HepG2 (cell line): ENCODE results near the gene LUZP1. TPM values are rescaled to one million over a fixed set of nuclear protein-coding genes. Genes with fewer than 3 reads are reported as not detected.

Source experiments
- CHD4 ChIP-seq: fragments of 200-600 bp; sonication (generic); IDR thresholded peaks from 2 replicates; pipeline ENCODE4 v1.7.0; 2017; ENCODE audit warnings: mild to moderate bottlenecking, low read length, borderline replicate concordance
- DNMT1 ChIP-seq: sonication (generic); formaldehyde crosslinking; IDR thresholded peaks from 2 replicates; pipeline ENCODE4 v1.5.1; 2020; ENCODE audit warnings: mild to moderate bottlenecking, missing genetic modification reagents
- ELF1 ChIP-seq: sonication (generic); formaldehyde crosslinking; IDR thresholded peaks from 2 replicates; pipeline ENCODE4 v1.4.0; 2020; ENCODE audit warnings: missing genetic modification reagents
- GABPA ChIP-seq, 2 experiments: IDR thresholded peaks; 2 replicates each; pipeline ENCODE4 v1.6.1; 2011 to 2016; ENCODE audit warnings: low read depth in 2 of 2, low read length in 1 of 2, missing biosample characterization in 1 of 2, missing genetic modification characterization in 1 of 2
- HNF4G ChIP-seq, 2 experiments: sonication (generic) in 1 of 2; formaldehyde crosslinking in 1 of 2; IDR thresholded peaks; 2 replicates each; pipeline versions ENCODE4 v1.4.0 to v1.6.1; 2011 to 2020; ENCODE audit warnings: borderline replicate concordance in 2 of 2, low read depth in 2 of 2, mild to moderate bottlenecking in 2 of 2, low read length in 1 of 2, missing genetic modification reagents in 1 of 2, moderate library complexity in 1 of 2
- KLF15 ChIP-seq: sonication (generic); formaldehyde crosslinking; IDR thresholded peaks from 2 replicates; pipeline ENCODE4 v1.8.1; 2023; ENCODE audit warnings: borderline replicate concordance, mild to moderate bottlenecking, inconsistent platforms, missing genetic modification reagents, mixed read lengths
- MAFF ChIP-seq: IDR thresholded peaks from 2 replicates; pipeline ENCODE4 v1.6.1; 2011; ENCODE audit warnings: low read depth, low read length, improper control_type of control experiment
- NFYB ChIP-seq: sonication (generic); formaldehyde crosslinking; IDR thresholded peaks from 2 replicates; pipeline ENCODE4 v1.4.0; 2020; ENCODE audit warnings: missing genetic modification reagents
- POGZ ChIP-seq: sonication (generic); formaldehyde crosslinking; IDR thresholded peaks from 2 replicates; pipeline ENCODE4 v1.4.0; 2020; ENCODE audit warnings: mild to moderate bottlenecking, missing genetic modification reagents
- POLR2AphosphoS2 ChIP-seq: IDR thresholded peaks from 2 replicates; pipeline ENCODE4 v1.6.1; 2011; ENCODE audit warnings: low read depth, low read length, improper control_type of control experiment
- TBX3 ChIP-seq: fragments of 450-650 bp; IDR thresholded peaks from 2 replicates; pipeline ENCODE4 v1.6.1; 2017; ENCODE audit warnings: antibody characterized with exemption, mild to moderate bottlenecking, inconsistent platforms, borderline replicate concordance
- ZNF468 ChIP-seq: sonication (generic); formaldehyde crosslinking; IDR thresholded peaks from 2 replicates; pipeline ENCODE4 v1.8.0; 2022; ENCODE audit warnings: mild to moderate bottlenecking, moderate library complexity, missing genetic modification reagents
- ZNF83 ChIP-seq: sonication (generic); formaldehyde crosslinking; IDR thresholded peaks from 2 replicates; pipeline ENCODE4 v1.4.0; 2020; ENCODE audit warnings: missing genetic modification reagents, mild to moderate bottlenecking, borderline replicate concordance
- ZSCAN21 ChIP-seq: sonication (generic); formaldehyde crosslinking; IDR thresholded peaks from 2 replicates; pipeline ENCODE4 v1.8.0; 2022; ENCODE audit warnings: mild to moderate bottlenecking, missing genetic modification reagents, moderate library complexity, borderline replicate concordance
- polyA plus RNA-seq, 8 experiments: library from polyadenylated mRNA; depleted of rRNA in 3 of 8; stranded (reverse) in 7 of 8; unstranded in 1 of 8; fragments of >200 nt; fragmentation: Illumina TruSeq in 4 of 8; extraction: Trizol in 4 of 8; gene quantifications; 2 replicates each; pipeline versions ENCODE4 v1.2.1 to v1.2.3, GENCODE V29; 2011 to 2016; ENCODE audit warnings: low read depth in 4 of 8, missing spikeins in 1 of 8, mixed read lengths in 1 of 8; ENCODE audit not compliant: insufficient read depth in 1 of 8
- total RNA-seq, 5 experiments: library from RNA; depleted of rRNA; stranded (reverse); fragments of >200 nt; fragmentation: Illumina TruSeq; extraction: Trizol; gene quantifications; 2 replicates each; pipeline ENCODE4 v1.2.3, GENCODE V29; 2016; ENCODE audit warnings: low read depth in 1 of 5
- TF ChIP-seq, protein P1 (sequence below): sonication (generic); formaldehyde crosslinking; IDR thresholded peaks from 2 replicates; pipeline ENCODE4 v1.4.0; 2020; ENCODE audit warnings: mild to moderate bottlenecking, missing genetic modification reagents
- TF ChIP-seq, protein P2 (sequence below): sonication (generic); formaldehyde crosslinking; conservative IDR thresholded peaks from 2 replicates; pipeline ENCODE4 v1.4.0; 2020; ENCODE audit warnings: missing genetic modification reagents
- TF ChIP-seq, protein P3 (sequence below): sonication (generic); formaldehyde crosslinking; IDR thresholded peaks from 2 replicates; pipeline ENCODE4 v1.4.0; 2020; ENCODE audit warnings: mild to moderate bottlenecking, missing genetic modification reagents
- TF ChIP-seq, protein P4 (sequence below): IDR thresholded peaks from 2 replicates; pipeline ENCODE4 v1.6.1; 2016; ENCODE audit warnings: low read depth, missing genetic modification reagents, missing compliant biosample characterization

The LUZP1 gene
- total and polyA plus RNA-seq, 2 of the 13 experiments (the other 11 are each of a cell fraction or from before 2014, with no cell fraction given), result 6.9 to 12.7 TPM

DNA sequence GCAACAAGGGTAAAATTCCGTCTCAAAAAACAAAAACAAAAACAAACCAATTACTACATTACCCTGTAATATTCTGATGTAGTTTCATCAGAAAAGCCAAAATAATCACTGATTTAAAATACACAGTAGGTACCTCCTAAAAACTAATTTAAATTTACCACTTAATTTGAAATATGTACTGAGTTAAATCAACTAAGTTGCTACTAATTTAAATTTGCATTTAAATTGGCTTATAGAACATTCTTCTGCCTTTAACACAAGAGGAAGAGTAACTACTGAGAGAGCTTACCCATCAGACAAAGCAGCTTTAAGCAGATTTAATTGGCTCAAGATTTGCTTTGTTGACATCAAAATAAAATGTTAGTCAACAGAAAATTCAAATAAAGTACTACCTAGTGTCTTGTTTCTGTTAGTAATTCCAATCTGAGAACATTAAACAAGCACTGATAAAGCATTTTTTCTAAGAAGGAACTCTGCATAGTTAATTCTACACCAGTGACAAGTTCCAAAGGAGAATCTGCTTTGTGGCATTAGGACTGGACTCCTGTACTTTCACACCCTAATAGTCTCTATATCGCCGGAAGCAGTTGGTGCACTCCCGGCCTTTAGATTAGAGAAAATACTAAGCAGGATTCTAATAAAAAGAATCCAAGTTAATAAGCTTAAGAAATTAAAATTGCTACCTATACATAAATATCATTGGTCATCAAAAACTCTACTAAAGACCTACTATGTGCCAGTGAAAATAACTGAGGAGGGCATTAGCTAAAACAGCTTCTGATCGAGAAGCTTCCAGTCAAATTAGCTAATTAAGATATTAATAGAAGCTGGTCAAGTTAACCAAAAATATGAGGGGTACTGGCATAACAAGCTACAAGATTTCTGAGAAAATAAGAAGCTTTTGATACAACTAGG is 8.4 kb downstream of the LUZP1 start (continued):
- TF ChIP-seq, protein P1, sequence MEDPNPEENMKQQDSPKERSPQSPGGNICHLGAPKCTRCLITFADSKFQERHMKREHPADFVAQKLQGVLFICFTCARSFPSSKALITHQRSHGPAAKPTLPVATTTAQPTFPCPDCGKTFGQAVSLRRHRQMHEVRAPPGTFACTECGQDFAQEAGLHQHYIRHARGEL (CRISPR knock-in tag), result no peak
- TF ChIP-seq ELF1 (CRISPR knock-in tag), result no peak
- TF ChIP-seq NFYB (CRISPR knock-in tag), result no peak
- TF ChIP-seq POLR2AphosphoS2, result no peak
- no peak for TF ChIP-seq ZNF83
- TF ChIP-seq CHD4, result no peak
- TF ChIP-seq, protein P2, sequence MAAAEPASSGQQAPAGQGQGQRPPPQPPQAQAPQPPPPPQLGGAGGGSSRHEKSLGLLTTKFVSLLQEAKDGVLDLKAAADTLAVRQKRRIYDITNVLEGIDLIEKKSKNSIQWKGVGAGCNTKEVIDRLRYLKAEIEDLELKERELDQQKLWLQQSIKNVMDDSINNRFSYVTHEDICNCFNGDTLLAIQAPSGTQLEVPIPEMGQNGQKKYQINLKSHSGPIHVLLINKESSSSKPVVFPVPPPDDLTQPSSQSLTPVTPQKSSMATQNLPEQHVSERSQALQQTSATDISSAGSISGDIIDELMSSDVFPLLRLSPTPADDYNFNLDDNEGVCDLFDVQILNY (CRISPR knock-in tag), result no peak
- TF ChIP-seq, protein P3, sequence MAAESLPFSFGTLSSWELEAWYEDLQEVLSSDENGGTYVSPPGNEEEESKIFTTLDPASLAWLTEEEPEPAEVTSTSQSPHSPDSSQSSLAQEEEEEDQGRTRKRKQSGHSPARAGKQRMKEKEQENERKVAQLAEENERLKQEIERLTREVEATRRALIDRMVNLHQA (CRISPR knock-in tag), result no peak
- TF ChIP-seq, protein P4, sequence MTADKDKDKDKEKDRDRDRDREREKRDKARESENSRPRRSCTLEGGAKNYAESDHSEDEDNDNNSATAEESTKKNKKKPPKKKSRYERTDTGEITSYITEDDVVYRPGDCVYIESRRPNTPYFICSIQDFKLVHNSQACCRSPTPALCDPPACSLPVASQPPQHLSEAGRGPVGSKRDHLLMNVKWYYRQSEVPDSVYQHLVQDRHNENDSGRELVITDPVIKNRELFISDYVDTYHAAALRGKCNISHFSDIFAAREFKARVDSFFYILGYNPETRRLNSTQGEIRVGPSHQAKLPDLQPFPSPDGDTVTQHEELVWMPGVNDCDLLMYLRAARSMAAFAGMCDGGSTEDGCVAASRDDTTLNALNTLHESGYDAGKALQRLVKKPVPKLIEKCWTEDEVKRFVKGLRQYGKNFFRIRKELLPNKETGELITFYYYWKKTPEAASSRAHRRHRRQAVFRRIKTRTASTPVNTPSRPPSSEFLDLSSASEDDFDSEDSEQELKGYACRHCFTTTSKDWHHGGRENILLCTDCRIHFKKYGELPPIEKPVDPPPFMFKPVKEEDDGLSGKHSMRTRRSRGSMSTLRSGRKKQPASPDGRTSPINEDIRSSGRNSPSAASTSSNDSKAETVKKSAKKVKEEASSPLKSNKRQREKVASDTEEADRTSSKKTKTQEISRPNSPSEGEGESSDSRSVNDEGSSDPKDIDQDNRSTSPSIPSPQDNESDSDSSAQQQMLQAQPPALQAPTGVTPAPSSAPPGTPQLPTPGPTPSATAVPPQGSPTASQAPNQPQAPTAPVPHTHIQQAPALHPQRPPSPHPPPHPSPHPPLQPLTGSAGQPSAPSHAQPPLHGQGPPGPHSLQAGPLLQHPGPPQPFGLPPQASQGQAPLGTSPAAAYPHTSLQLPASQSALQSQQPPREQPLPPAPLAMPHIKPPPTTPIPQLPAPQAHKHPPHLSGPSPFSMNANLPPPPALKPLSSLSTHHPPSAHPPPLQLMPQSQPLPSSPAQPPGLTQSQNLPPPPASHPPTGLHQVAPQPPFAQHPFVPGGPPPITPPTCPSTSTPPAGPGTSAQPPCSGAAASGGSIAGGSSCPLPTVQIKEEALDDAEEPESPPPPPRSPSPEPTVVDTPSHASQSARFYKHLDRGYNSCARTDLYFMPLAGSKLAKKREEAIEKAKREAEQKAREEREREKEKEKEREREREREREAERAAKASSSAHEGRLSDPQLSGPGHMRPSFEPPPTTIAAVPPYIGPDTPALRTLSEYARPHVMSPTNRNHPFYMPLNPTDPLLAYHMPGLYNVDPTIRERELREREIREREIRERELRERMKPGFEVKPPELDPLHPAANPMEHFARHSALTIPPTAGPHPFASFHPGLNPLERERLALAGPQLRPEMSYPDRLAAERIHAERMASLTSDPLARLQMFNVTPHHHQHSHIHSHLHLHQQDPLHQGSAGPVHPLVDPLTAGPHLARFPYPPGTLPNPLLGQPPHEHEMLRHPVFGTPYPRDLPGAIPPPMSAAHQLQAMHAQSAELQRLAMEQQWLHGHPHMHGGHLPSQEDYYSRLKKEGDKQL (CRISPR knock-in tag), result no peak
- 0 out of 2 replicates have a peak, but pooled peaks have one; percentile 34 for TF ChIP-seq TBX3
- TF ChIP-seq ZSCAN21, result no peak
- TF ChIP-seq DNMT1 (CRISPR knock-in tag), result no peak
- TF ChIP-seq GABPA (IDR thresholded peaks at IDR 0.05; ENCODE audit: low read depth, low read length), result no peak
- peak; percentile 27; the same call in 1 of the 2 replicates for TF ChIP-seq GABPA (CRISPR knock-in tag; IDR thresholded peaks at IDR 0.05; ENCODE audit: low read depth)
- 0 out of 2 replicates have a peak, but pooled peaks have one; percentile 43 for TF ChIP-seq HNF4G (IDR thresholded peaks at IDR 0.05; ENCODE audit: borderline replicate concordance, low read depth, low read length)
- no peak for TF ChIP-seq HNF4G (CRISPR knock-in tag; IDR thresholded peaks at IDR 0.05; ENCODE audit: borderline replicate concordance, low read depth)
- TF ChIP-seq KLF15, result no peak
- 0 out of 2 replicates have a peak, but pooled peaks have one; percentile 12 for TF ChIP-seq MAFF
- TF ChIP-seq ZNF468 (CRISPR knock-in tag), result no peak
- no peak for TF ChIP-seq POGZ
